Peyer's patch (tissue), 4 donors: ENCODE data around the gene ZNF354C. TPM values are rescaled to one million over a fixed set of nuclear protein-coding genes. Genes with fewer than 3 reads are reported as not detected.

ENCODE experiments used
- DNase-seq, 3 donors: peaks; one replicate each; pipeline ENCODE4 v3.0.0-alpha.2; 2017 to 2019
- H3K27ac ChIP-seq, 4 donors: fragments of 200-600 bp; sonication (generic); one replicate each; pipeline ENCODE4 v1.5.1; 2016 to 2019
- H3K27me3 ChIP-seq, 2 donors: fragments of 200-600 bp; sonication (generic); one replicate each; pipeline ENCODE4 v1.5.1; 2019
- H3K36me3 ChIP-seq, 3 donors: fragments of 200-600 bp; sonication (generic); one replicate each; pipeline ENCODE4 v1.5.1; 2016 to 2019
- H3K4me1 ChIP-seq, 4 donors: fragments of 200-600 bp; sonication (generic); one replicate each; pipeline ENCODE4 v1.5.1; 2016 to 2019
- H3K4me3 ChIP-seq, 4 donors: fragments of 200-600 bp; sonication (generic); 1 replicate in 3 of 4; 2 replicates in 1 of 4; pipeline ENCODE4 v1.5.1; 2016 to 2019; ENCODE audit warnings: mild to moderate bottlenecking in 1 of 4
- H3K9me3 ChIP-seq, 4 donors: fragments of 200-600 bp; sonication (generic); one replicate each; pipeline ENCODE4 v1.5.1; 2016 to 2019; ENCODE audit warnings: mild to moderate bottlenecking in 1 of 4
- POLR2A ChIP-seq, 2 donors: fragments of 450-650 bp; IDR thresholded peaks; one replicate each; pipeline ENCODE4 v1.5.1; 2017; ENCODE audit warnings: antibody characterized with exemption in 2 of 2, mild to moderate bottlenecking in 2 of 2, moderate library complexity in 2 of 2
- total RNA-seq, 4 donors: library from RNA; depleted of rRNA; stranded (reverse); fragments of >200 nt; gene quantifications; one replicate each; pipeline ENCODE4 v1.1.0, GENCODE V29; 2016
- TF ChIP-seq, protein P1 (sequence below), 6 experiments: fragments of 450-650 bp in 4 of 6; fragments of 200-600 bp in 2 of 6; sonication (generic) in 1 of 6; IDR thresholded peaks; one replicate each; pipeline ENCODE4 v1.5.1; 2017 to 2019; ENCODE audit warnings: antibody characterized with exemption in 6 of 6, mild to moderate bottlenecking in 3 of 6, moderate library complexity in 1 of 6

ZNF354C gene
- total RNA-seq, 4 donors from 2014 or later: 2.0 to 5.8 (median 2.7) TPM

DNA sequence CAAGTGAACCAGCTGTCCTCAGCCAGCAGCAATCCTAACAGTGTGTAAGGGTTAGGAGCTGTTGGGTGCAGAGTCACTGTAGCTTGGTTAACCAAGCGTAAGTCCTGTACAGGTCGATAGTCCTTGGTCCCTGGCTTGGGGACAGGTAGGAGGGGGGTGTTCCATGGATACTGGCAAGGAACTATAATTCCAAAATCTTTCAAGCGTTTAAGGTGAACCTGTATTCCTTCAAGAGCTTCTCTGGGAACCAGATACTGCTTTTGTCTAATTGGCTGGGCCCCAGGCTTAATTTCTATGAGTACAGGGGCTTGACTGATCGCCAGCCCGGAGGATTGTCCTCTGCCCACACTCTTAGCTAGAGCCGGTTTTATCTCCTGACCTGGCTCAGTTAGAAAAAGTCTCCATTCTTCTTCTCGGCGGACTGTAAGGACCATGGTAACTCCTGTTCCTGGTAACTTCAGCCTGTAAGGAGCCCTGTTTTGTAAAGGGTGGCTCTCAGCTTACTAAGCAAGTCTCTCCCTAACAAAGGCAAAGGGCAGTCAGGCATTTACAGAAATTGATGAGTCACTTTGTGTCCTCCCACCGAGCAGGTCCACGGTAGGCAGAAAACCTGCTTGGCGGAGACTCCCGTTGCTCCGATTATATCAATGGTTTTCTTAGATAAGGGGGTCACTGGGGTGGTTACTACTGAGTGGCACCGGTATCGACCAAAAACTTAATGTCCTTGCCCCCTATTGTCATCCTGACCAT is 6.0 kb upstream of the ZNF354C start:
- Histone ChIP-seq H3K4me3 (no peak overlapping the region), H3K9me3 (no peaks in the 10 kb centered on the region), H3K27ac (no peak overlapping the region), H3K27me3 (no peaks in the 10 kb centered on the region), H3K4me1 (no peaks in the 10 kb centered on the region), H3K36me3 (no peaks in the 10 kb centered on the region)
- no peak for TF ChIP-seq POLR2A (IDR thresholded peaks at IDR 0.05)
- TF ChIP-seq, protein P1, sequence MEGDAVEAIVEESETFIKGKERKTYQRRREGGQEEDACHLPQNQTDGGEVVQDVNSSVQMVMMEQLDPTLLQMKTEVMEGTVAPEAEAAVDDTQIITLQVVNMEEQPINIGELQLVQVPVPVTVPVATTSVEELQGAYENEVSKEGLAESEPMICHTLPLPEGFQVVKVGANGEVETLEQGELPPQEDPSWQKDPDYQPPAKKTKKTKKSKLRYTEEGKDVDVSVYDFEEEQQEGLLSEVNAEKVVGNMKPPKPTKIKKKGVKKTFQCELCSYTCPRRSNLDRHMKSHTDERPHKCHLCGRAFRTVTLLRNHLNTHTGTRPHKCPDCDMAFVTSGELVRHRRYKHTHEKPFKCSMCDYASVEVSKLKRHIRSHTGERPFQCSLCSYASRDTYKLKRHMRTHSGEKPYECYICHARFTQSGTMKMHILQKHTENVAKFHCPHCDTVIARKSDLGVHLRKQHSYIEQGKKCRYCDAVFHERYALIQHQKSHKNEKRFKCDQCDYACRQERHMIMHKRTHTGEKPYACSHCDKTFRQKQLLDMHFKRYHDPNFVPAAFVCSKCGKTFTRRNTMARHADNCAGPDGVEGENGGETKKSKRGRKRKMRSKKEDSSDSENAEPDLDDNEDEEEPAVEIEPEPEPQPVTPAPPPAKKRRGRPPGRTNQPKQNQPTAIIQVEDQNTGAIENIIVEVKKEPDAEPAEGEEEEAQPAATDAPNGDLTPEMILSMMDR (IDR thresholded peaks at IDR 0.05): no peak
- DNase-seq: no peak

DNA sequence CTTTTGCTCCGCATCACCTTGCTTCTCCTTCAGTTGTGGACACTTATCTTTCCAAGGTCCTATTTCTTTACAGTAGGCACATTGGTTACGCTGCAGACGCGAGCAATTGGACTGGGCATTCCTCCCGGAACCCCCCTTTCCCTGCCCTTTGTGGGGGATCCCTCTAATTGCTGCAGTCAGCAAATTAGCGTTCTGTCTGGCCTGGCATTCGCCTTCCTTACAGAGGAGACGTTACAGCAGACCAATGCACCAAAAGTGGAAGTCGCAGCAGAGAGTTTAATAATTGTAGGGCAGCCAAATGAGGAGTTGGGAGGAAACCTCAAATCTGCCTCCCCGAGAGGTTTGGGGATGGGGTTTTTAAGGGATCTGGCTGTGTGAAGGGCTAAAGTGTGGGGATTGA is 5.3 kb upstream of the ZNF354C start:
- H3K27me3 ChIP-seq: no peaks in the 10 kb centered on the region
- DNase-seq: no peak
- H3K27ac ChIP-seq: no peak overlapping the region
- H3K4me3 ChIP-seq: no peak overlapping the region
- H3K9me3 ChIP-seq: no peaks in the 10 kb centered on the region
- no peaks in the 10 kb centered on the region for H3K36me3 ChIP-seq
- TF ChIP-seq, protein P1 (IDR thresholded peaks at IDR 0.05): no peak
- no peak for TF ChIP-seq POLR2A (IDR thresholded peaks at IDR 0.05)
- no peaks in the 10 kb centered on the region for H3K4me1 ChIP-seq

DNA sequence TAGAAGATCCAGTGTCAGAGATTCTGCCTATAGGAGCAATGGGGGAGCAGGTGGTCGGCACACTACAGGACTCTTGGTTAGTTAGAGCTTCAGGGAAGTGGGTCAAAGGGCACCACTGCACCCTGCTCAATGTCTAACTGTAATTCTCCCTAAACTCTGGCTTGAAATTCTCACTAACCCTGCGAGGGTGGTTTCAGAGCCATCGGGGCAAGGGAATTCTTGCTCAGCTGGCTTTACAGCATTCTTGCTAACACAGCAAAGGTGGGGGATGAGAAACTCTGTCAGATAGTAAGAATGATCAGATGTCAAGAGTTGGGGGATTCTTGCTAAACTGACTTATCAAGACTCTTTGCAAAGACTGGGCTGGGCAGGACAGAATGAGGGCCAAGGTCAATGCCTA is 4.7 kb upstream of the ZNF354C start:
- Histone ChIP-seq H3K9me3 (no peaks in the 10 kb centered on the region), H3K27me3 (no peaks in the 10 kb centered on the region), H3K27ac (no peak overlapping the region), H3K4me3 (no peak overlapping the region), H3K4me1 (no peaks in the 10 kb centered on the region), H3K36me3 (no peaks in the 10 kb centered on the region)
- TF ChIP-seq POLR2A (IDR thresholded peaks at IDR 0.05): no peak
- TF ChIP-seq, protein P1 (IDR thresholded peaks at IDR 0.05): no peak
- no peak for DNase-seq

DNA sequence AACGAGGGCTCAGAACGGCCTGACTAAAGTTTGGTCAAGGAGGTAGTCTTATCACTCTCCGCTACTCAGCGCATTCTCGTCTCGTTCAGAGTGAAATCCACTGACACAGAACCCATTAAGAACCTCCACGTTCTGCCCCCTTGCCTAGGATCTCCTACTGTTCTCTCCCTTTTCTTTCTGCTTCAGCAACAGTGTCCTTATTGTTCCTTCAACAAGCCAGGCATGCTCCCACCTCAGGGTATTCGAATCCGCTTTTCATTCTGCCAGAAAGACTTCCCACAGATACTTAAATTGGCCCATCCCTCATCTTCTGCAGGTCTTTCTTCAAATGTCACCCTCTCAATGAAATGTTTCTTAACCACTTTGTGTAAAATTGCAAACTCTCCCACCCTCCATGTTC is 4.3 kb upstream of the ZNF354C start:
- DNase-seq: no peak
- no peaks in the 10 kb centered on the region for H3K36me3 ChIP-seq
- no peak overlapping the region for H3K4me3 ChIP-seq
- H3K9me3 ChIP-seq: no peaks in the 10 kb centered on the region
- no peak overlapping the region for H3K27ac ChIP-seq
- H3K27me3 ChIP-seq: no peaks in the 10 kb centered on the region
- peaks cover 0 to 2% (median 0%) of the 10 kb centered on the region in 4 donors for H3K4me1 ChIP-seq
- no peak for TF ChIP-seq POLR2A (IDR thresholded peaks at IDR 0.05)
- TF ChIP-seq, protein P1 (IDR thresholded peaks at IDR 0.05): no peak

DNA sequence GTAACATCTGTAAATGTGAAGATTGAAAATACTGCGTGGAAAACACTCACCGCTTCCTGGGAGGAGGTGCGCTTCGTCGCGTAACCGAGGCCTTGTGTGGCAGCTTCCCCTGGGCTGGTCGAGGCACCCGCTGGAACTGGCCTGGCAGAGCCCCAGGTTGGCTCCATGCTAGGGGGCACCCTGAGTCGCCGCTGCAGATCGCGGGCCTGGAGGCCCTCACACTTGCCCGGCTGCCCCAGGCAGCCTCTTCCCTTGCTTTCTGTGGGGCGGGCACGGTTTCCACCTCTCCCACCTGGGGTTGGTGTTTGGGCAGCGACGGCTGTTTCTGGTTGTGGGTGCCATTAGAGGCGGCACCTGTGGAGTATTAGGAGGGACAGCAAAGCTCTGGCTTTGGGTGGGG is 852 bp downstream of the ZNF354C start:
- Histone ChIP-seq H3K9me3 (peaks cover 0 to 11% (median 0%) of the 10 kb centered on the region in 4 donors), H3K27ac (no peak overlapping the region), H3K27me3 (no peaks in the 10 kb centered on the region), H3K4me3 (peak overlapping the region; percentile 57 to 70 (median 68)), H3K4me1 (peaks cover 0 to 9% (median 0%) of the 10 kb centered on the region in 4 donors), H3K36me3 (peaks cover 0 to 11% (median 0%) of the 10 kb centered on the region in 3 donors)
- DNase-seq: no peak
- no peak for TF ChIP-seq POLR2A (IDR thresholded peaks at IDR 0.05)
- TF ChIP-seq, protein P1 (IDR thresholded peaks at IDR 0.05): no peak
